Lower leg skin (tissue), 4 donors: ENCODE results near the gene TSN. TPM values are rescaled to one million over a fixed set of nuclear protein-coding genes. Genes with fewer than 3 reads are reported as not detected.
"Not testable (repeated sequence)": the region's sequence is repeated elsewhere in the genome, so short reads cannot be mapped to it uniquely, and the experiment has no call there.

Experiments
- DNase-seq, 2 donors: peaks; one replicate each; pipeline ENCODE4 v3.0.0-alpha.2; 2019; ENCODE audit warnings: low spot score in 2 of 2
- H3K4me3 ChIP-seq: fragments of 200-600 bp; sonication (generic); 2 replicates; pipeline ENCODE4 v1.5.1; 2017; ENCODE audit warnings: mild to moderate bottlenecking, low read depth; ENCODE audit not compliant: poor library complexity, severe bottlenecking
- CTCF ChIP-seq, 3 donors: fragments of 450-650 bp; IDR thresholded peaks; one replicate each; pipeline ENCODE4 v1.5.1; 2016; ENCODE audit warnings: antibody characterized with exemption in 3 of 3, mild to moderate bottlenecking in 3 of 3, moderate library complexity in 2 of 3
- POLR2A ChIP-seq, 2 donors: fragments of 450-650 bp; IDR thresholded peaks; one replicate each; pipeline ENCODE4 v1.6.1; 2016 to 2017; ENCODE audit warnings: antibody characterized with exemption in 2 of 2, mild to moderate bottlenecking in 1 of 2, moderate library complexity in 1 of 2
- WGBS, 2 donors: methylation state at CpG; one replicate each; pipeline ENCODE4 v1.1.5; 2018; 5-methylcytosine and 5-hydroxymethylcytosine counted together
- intact Hi-C: fragments of 100-400 bp; cut with DNase I; formaldehyde crosslinking; loops from one replicate; pipeline ENCODE4 v1.15.0; 2023; ENCODE audit warnings: low total_unique reads
- total RNA-seq, 4 donors: library from RNA; depleted of rRNA; stranded (reverse); fragments of >200 nt; gene quantifications; one replicate each; pipeline ENCODE4 v1.1.0, GENCODE V29; 2016

Gene TSN
- total RNA-seq, 4 donors from 2014 or later = 30.7 to 52.4 (median 35.4) TPM

GRCh38 chr2:121710470-121711170 is 44.8 kb upstream of the TSN start:
- intact Hi-C loops = no loop called here
- H3K4me3 ChIP-seq = no peak overlapping the region
- TF ChIP-seq POLR2A (IDR thresholded peaks at IDR 0.05) (no peak), CTCF (IDR thresholded peaks at IDR 0.05) (no peak)
- WGBS, 2 donors = 73 to 79% methylated on average over 7 of the region's 7 CpGs
- DNase-seq = no peak

- H3K4me3 ChIP-seq, DNase-seq, intact Hi-C loops: not testable (repeated sequence)
- 79 to 92% methylated on average over 3 of the region's 3 CpGs for WGBS, 2 donors
Observed at GRCh38 chr2:121711481-121711880, 44.0 kb upstream of the TSN start.

GRCh38 chr2:121716126-121716525 is 39.3 kb upstream of the TSN start:
- no peak for DNase-seq
- no peak overlapping the region for H3K4me3 ChIP-seq
- no peak for TF ChIP-seq POLR2A (IDR thresholded peaks at IDR 0.05)
- TF ChIP-seq CTCF (IDR thresholded peaks at IDR 0.05) = no peak
- WGBS, 2 donors = 76 to 84% methylated on average over 1 of the region's 1 CpG
- intact Hi-C loops = no loop called here

GRCh38 chr2:121717529-121717928 is 37.9 kb upstream of the TSN start:
- DNase-seq = no peak
- no peak overlapping the region for H3K4me3 ChIP-seq
- 92 to 96% methylated on average over 6 of the region's 6 CpGs for WGBS, 2 donors
- intact Hi-C loops = no loop called here
- TF ChIP-seq POLR2A (IDR thresholded peaks at IDR 0.05) (no peak), CTCF (IDR thresholded peaks at IDR 0.05) (no peak)

- TF ChIP-seq POLR2A (IDR thresholded peaks at IDR 0.05) = no peak
- no peak for TF ChIP-seq CTCF (IDR thresholded peaks at IDR 0.05)
- intact Hi-C loops = loop anchor here (10.0 kb wide), 1 partner anchor 187 kb away; the partner anchor contains the start of gene RNU4ATAC
- 33% methylated on average over 8 of the region's 8 CpGs for WGBS, 2 donors
- H3K4me3 ChIP-seq = no peak overlapping the region
- peak in 1 of 2 donors; percentile 84 for DNase-seq
Observed at GRCh38 chr2:121721926-121722325, 33.5 kb upstream of the TSN start.

- no peak overlapping the region for H3K4me3 ChIP-seq
- intact Hi-C loops = loop anchor here (10.0 kb wide), 1 partner anchor 188 kb away; the partner anchor contains the start of gene RNU4ATAC
- no peak for TF ChIP-seq CTCF (IDR thresholded peaks at IDR 0.05)
- TF ChIP-seq POLR2A (IDR thresholded peaks at IDR 0.05) = no peak
- DNase-seq = peak; percentile 36 to 38
- WGBS, 2 donors = 44 to 47% methylated on average over 5 of the region's 5 CpGs
Observed at GRCh38 chr2:121722479-121722878, 33.0 kb upstream of the TSN start.
